Measurements from ENCODE around the gene PLAC8L1.

Gene PLAC8L1

DNA sequence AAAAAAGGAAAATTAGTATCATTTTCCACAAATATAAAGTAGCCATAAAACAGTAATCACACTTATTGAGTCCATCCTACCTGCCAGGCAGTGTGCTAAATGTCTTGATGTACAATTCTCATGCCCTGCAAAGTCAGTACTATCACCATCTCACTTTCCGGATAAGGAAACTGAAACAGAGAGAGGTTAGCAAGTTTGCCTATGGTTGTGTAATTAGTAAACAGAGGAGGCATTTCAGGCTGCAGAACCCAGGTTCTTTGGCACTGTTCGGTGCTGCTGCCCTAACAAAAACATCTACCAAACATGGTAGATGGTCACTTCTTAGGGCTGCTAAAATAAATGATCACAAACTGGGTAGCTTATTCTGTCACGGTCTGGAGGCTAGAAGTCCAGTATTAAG, 22.6 kb downstream of the PLAC8L1 start:
- H4K20me1 ChIP-seq (ENCODE audit: insufficient read depth) = no peaks in the 10 kb centered on the region
- no peak overlapping the region for H3K4me3 ChIP-seq (IDR thresholded peaks at IDR 0.05; ENCODE audit: insufficient read depth, low read depth, low read length)
- TF ChIP-seq, protein P1, sequence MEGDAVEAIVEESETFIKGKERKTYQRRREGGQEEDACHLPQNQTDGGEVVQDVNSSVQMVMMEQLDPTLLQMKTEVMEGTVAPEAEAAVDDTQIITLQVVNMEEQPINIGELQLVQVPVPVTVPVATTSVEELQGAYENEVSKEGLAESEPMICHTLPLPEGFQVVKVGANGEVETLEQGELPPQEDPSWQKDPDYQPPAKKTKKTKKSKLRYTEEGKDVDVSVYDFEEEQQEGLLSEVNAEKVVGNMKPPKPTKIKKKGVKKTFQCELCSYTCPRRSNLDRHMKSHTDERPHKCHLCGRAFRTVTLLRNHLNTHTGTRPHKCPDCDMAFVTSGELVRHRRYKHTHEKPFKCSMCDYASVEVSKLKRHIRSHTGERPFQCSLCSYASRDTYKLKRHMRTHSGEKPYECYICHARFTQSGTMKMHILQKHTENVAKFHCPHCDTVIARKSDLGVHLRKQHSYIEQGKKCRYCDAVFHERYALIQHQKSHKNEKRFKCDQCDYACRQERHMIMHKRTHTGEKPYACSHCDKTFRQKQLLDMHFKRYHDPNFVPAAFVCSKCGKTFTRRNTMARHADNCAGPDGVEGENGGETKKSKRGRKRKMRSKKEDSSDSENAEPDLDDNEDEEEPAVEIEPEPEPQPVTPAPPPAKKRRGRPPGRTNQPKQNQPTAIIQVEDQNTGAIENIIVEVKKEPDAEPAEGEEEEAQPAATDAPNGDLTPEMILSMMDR (conservative IDR thresholded peaks at IDR 0.05; ENCODE audit: low read depth, low read length) = no peak
- peak overlapping the region; percentile 10; the same call in 1 of the 2 replicates for H3K4me2 ChIP-seq
- no peaks in the 10 kb centered on the region for H3K79me2 ChIP-seq (ENCODE audit: insufficient read depth, low read depth)
- H3K27ac ChIP-seq = no peak overlapping the region
- no peak overlapping the region for H2AFZ ChIP-seq (ENCODE audit: low read depth)
- H3K27me3 ChIP-seq (ENCODE audit: insufficient read depth, low read depth) = no peaks in the 10 kb centered on the region
- H3K9ac ChIP-seq = no peak overlapping the region
- H3K4me1 ChIP-seq (ENCODE audit: low read depth, poor library complexity, severe bottlenecking) = peaks cover 37% of the 10 kb centered on the region
- H3K36me3 ChIP-seq (ENCODE audit: insufficient read depth) = no peaks in the 10 kb centered on the region

DNA sequence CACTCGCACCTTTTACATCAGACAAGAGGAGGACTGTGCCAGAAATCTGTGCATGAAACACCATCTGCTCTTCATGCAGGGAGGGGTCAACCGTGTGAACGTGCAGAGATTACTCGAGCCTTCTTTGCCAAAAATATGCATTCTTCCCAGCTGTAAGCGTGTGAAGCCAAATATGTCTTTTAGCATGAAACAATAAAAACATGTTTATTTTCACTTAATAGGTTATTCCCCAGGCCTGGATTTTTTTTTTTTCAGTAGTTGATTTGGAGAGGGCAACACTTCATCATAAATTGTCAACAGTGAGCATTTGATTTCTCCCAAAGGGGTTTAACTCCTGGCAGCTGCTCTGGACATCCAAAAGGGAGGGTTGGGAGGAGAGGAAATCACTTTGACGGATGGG, 23.8 kb downstream of the PLAC8L1 start:
- peaks cover 37% of the 10 kb centered on the region for H3K4me1 ChIP-seq (ENCODE audit: low read depth, poor library complexity, severe bottlenecking)
- H3K36me3 ChIP-seq (ENCODE audit: insufficient read depth) = no peaks in the 10 kb centered on the region
- H3K4me2 ChIP-seq = no peak overlapping the region
- no peaks in the 10 kb centered on the region for H3K27me3 ChIP-seq (ENCODE audit: insufficient read depth, low read depth)
- H2AFZ ChIP-seq (ENCODE audit: low read depth) = no peak overlapping the region
- no peaks in the 10 kb centered on the region for H3K79me2 ChIP-seq (ENCODE audit: insufficient read depth, low read depth)
- H3K4me3 ChIP-seq (IDR thresholded peaks at IDR 0.05; ENCODE audit: insufficient read depth, low read depth, low read length) = no peak overlapping the region
- H4K20me1 ChIP-seq (ENCODE audit: insufficient read depth) = no peaks in the 10 kb centered on the region
- H3K9ac ChIP-seq = no peak overlapping the region
- TF ChIP-seq, protein P1 (conservative IDR thresholded peaks at IDR 0.05; ENCODE audit: low read depth, low read length) = no peak
- no peak overlapping the region for H3K27ac ChIP-seq

DNA sequence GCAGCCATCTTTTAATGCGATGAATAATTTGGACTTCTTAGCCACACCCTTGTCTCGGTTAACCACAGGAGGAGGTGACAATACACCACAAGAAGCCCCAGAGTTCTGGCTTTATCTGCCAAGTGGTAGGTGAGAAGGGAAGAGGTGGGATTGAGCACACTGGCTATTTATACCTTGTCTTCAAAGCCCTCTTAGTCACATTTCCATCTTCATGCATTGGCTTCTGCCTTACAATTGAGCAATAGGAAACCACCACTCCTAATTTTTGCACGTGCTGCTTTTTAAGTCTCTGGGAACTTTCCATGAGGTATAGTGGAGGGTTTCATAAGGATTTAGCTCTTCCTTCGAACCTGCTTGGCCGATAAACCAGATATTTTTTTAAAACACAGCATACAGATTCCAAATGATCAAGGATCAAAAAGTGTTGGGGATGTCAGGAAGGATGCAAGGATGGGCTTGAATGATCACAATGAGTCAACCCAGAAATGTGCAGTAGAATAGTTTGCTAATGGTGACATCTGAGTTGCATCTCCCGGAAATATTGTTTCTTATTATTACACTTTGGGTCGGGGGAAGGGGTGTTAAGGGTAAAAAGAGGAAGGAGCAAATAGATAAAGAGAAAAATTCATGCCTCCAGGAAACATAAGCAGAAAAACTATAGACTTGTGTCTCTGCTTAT, 25.5 kb downstream of the PLAC8L1 start:
- H3K9ac ChIP-seq = no peak overlapping the region
- no peaks in the 10 kb centered on the region for H3K36me3 ChIP-seq (ENCODE audit: insufficient read depth)
- no peaks in the 10 kb centered on the region for H3K27me3 ChIP-seq (ENCODE audit: insufficient read depth, low read depth)
- H3K79me2 ChIP-seq (ENCODE audit: insufficient read depth, low read depth) = no peaks in the 10 kb centered on the region
- TF ChIP-seq, protein P1 (conservative IDR thresholded peaks at IDR 0.05; ENCODE audit: low read depth, low read length) = no peak
- H2AFZ ChIP-seq (ENCODE audit: low read depth) = no peak overlapping the region
- peak overlapping the region; percentile 25; the same call in 1 of the 2 replicates for H3K4me2 ChIP-seq
- no peak overlapping the region for H3K27ac ChIP-seq
- peaks cover 37% of the 10 kb centered on the region for H3K4me1 ChIP-seq (ENCODE audit: low read depth, poor library complexity, severe bottlenecking)
- no peaks in the 10 kb centered on the region for H4K20me1 ChIP-seq (ENCODE audit: insufficient read depth)
- H3K4me3 ChIP-seq (IDR thresholded peaks at IDR 0.05; ENCODE audit: insufficient read depth, low read depth, low read length) = no peak overlapping the region

DNA sequence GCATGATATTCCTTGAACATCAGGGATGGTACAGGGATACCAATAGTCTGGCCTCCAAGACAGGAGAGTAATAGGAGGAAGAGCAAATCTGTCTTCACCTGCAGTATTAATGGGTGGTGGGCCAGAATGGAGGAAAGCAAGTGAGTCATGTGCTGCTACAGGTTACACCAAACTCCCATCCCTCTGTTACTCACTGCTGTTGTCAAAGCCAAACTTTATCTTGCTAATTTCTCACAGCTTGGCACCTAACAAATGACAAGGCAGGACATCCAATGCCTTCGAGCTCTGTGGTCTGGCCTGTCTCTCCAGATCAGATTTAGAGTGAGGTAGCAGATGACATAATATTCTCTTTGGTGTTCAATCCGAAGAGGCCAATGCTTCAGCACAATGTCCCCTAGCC, 26.8 kb downstream of the PLAC8L1 start:
- Histone ChIP-seq H3K9ac (no peak overlapping the region), H3K79me2 (ENCODE audit: insufficient read depth, low read depth) (no peaks in the 10 kb centered on the region), H3K36me3 (ENCODE audit: insufficient read depth) (no peaks in the 10 kb centered on the region), H3K27ac (no peak overlapping the region), H3K4me2 (no peak overlapping the region), H3K27me3 (ENCODE audit: insufficient read depth, low read depth) (no peaks in the 10 kb centered on the region), H2AFZ (ENCODE audit: low read depth) (no peak overlapping the region), H3K4me3 (IDR thresholded peaks at IDR 0.05; ENCODE audit: insufficient read depth, low read depth, low read length) (no peak overlapping the region), H3K4me1 (ENCODE audit: low read depth, poor library complexity, severe bottlenecking) (peaks cover 37% of the 10 kb centered on the region), H4K20me1 (ENCODE audit: insufficient read depth) (no peaks in the 10 kb centered on the region)
- TF ChIP-seq, protein P1 (conservative IDR thresholded peaks at IDR 0.05; ENCODE audit: low read depth, low read length) = no peak
